ENCODE results near the gene ACBD6.
"Not testable (repeated sequence)": the region's sequence is repeated elsewhere in the genome, so short reads cannot be mapped to it uniquely, and the experiment has no call there.

Gene ACBD6

GRCh38 chr1:180412583-180412982 lies 89.8 kb downstream of the ACBD6 start:
- DNase-seq, result no peak

DNA sequence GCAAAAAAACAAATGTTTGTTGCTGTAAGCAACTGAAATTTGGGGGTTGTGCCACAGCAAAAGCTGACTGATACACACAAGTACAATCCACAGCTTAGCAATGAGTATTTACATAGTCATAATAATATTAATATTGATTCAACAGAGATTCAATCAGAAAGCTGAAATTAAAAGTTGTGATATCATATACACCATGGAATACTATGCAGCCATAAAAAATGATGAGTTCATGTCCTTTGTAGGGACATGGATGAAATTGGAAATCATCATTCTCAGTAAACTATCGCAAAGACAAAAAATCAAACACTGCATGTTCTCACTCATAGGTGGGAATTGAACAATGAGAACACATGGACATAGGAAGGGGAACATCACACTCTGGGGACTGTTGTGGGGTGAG lies 94.2 kb downstream of the ACBD6 start:
- DNase-seq, result not testable (repeated sequence)

GRCh38 chr1:180407051-180407450 lies 95.3 kb downstream of the ACBD6 start:
- DNase-seq, result no peak

DNA sequence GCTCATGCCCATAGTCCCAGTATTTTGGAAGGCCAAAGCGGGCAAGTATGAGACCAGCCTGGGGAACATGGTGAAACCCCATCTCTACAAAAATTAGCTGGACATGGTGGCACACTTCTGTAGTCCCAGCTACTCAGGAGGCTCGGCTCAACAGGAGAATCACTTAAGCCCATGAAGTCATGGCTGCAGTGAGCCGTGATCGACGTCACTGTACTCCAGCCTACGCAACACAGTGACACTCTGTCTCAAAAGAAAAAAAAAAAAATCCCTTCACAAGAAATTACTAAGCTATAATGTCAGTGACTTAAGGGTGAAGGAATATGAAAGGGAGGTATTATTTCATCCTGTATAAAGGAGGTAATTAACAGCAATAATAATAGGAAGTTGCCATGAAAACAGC lies 99.8 kb downstream of the ACBD6 start:
- no peak for DNase-seq

DNA sequence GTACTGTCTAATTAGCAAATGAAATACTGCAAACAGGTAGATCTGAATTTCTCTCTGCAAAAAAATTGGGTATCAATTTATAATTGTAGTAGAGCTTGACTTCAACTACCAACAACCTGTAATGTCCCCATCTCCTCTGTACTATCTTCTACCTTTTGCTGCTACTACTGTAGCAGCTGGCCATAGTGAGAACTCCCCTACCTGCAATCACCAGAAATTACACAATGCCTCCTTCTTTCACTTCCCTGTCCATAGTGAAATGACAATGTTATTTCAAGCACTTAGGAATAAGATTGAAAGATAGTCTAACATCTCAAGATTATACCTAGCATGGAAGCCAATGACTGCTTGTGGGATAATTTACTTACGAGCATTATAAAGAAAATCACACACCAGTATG lies 100.4 kb downstream of the ACBD6 start:
- no peak for DNase-seq

DNA sequence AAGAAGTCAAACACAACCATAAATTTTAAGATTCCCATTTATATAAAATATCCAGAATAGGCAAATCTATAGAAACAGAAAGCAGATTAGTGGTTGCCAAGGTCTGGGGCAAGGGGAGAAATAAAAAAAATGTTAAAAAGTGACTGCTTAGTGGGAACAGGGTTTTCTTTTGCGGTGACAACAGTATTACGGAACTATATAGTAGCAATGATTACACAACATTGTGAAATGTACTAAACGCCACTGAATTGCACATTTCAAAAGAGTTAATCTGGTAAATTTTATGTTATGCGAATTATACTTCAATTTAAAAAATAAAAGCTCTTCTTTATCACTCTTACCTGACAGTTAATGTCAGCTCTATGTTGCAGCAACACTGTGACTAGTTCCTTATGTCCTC lies 105.2 kb downstream of the ACBD6 start:
- DNase-seq, result no peak

DNA sequence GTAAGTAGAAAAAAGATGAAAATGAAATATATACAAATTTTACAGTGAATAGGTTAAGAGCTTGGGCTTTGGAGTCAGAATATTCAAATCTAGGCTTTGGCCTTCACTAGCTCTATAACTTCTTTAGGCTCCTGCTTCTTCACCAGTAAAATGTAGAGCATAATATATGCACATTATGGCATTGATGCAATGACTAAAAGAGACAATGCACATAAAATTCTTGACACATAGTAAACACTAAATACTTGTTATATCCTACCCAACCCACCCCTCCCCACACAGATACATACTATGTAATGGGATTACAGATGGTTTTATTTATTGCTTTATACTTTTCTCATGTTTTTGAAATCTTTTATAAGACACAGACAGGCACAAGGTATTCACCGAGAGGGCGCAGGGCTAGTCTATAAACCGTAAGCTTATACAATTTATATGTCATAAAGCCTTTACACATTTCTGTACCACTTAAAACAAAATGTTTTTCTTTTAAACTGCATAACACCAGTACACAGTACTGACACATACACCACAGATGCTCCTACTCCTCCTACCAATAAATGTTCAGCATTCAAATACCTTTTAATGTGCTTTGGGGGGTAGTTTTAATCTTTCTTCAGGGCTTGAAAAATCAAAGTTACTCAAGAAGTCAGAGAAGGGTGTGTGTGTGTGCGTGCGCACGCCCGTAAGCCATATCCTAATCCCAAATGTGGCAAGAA lies 109.8 kb downstream of the ACBD6 start:
- no peak for DNase-seq

DNA sequence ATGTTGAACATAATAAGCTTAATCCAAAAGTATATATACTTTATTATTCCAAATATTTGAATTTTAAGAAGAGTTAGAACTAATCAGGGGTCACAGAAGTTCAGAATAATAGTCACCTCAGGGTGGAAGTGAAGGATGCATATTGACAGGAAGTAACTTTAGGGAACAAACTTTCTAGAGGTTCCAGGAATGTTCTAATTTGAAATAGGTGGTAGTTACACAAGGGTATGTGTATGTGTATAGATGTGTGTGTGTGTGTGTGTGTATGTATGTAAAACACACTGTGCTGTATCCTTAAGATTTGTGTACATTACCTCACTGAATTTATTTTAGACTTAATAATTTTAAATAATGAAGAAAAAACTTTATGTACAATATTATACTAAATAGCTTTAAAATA lies 110.4 kb downstream of the ACBD6 start:
- no peak for DNase-seq

DNA sequence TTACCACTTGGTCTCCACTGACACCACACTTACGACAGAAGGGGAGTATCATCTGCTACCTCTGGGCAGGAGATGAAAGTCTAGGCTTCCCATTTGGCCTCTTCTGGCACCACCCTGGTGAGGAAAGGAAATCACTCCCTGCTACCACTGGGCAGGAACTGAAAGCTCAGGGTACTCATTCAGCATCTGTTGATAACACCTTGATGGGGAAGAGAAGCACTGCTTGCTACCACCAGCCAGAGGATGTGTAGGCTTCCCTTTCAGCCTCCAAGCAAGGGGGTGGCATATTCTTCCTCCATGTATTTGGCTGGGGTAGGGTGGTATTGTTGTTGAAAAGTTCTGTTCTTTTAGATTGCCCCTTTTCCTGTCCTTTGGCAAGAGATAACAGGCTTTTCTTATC lies 115.0 kb downstream of the ACBD6 start:
- no peak for DNase-seq

- DNase-seq, result no peak
These were observed 115.5 kb downstream of the ACBD6 start for GRCh38 chr1:180386745-180387367.

DNA sequence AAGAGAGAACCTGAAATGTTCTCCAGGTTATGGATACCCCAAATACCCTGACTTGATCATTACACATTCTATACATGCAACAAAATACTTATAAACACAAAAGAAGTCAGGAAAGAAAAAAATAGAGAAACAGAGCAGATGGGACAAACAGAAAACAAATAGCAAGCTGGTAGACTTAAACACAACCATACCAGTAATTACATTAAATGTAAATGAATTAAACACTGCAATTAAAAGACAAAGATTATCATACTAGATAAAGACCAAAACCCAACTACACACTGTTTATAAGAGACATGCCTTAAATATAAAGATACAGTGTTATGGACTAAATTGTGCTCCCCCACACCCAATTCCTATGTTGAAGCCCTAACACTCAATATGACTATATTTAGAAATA lies 117.2 kb downstream of the ACBD6 start:
- DNase-seq, result no peak

DNA sequence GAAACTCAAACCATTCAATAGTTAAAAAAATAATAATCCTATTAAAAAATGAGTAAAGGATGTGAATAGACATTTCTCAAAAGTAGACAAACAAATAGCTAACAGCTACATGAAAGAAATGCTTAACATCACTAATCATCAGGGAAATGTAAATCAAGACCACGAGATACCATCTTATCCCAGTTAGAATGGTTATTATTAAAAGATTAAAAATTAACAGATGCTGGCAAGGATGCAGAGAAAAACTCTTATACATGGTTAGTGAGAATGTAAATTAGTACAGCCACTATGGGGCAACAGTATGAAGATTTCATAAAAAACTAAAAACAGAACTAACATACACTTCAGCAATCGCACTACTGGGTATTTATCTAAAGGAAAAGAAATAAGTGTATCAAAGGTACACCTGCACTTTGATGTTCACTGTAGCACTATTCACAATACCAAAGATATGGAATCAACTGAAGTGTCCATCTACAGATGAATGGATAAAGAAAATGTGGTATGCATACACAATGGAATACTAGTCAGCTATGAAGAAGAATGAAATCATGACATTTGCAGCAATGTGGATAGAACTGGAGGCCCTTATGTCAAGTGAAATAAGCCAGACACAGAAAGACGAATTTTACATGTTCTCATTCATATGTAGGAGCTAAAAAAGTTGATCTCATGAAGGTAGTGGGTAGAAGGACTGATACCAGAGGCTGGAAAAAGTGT lies 117.9 kb downstream of the ACBD6 start:
- DNase-seq, result no peak

DNA sequence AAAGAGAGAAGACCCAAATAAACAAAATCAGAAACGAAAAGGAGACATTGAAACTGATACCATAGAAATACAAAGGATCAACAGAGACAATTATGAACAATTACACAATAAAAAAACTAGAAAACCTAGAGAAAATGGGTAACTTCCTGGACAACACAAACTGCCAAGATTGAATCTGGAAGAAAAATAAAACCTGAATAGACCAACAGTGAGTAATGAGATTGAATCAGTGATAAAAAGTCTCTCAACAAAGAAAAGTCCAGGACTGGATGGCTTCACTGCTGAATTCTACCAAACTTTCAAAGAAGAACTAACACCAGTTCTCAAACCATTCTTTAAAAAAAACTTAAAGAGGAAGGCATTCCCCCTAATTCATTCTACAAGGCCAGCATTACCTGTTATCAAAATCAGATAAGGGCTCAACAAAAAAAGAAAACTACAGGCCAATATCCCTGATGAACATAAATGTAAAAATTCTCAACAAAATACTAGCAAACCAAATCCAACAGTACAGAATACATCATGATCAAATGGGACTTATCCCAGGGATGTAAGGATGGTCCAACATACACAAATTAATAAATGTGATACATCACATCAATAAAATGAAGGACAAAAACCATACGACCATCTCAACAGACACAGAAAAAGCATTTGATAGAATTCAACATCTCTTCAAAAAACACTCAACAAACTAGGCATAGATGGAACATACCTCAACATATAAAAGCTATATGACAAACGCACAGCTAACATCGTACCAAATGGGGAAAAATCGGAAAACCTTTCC lies 119.9 kb downstream of the ACBD6 start:
- DNase-seq, result no peak

DNA sequence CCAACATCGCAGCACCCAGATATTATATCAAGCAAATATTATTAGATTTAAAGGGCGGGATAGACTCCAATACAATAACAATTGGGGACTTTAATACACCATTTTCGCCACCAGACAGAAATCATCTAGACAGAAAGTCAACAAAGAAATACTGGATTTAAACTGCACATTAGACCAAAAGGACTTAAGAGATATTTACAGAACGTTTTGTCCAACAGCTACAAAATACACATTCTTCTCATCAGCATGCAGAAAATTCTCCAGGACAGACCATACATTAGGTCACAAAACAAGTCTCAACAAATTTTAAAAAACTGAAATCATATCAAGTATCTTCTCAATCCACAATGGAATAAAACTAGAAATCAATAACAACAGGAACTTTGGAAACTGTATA lies 121.2 kb downstream of the ACBD6 start:
- DNase-seq, result no peak

DNA sequence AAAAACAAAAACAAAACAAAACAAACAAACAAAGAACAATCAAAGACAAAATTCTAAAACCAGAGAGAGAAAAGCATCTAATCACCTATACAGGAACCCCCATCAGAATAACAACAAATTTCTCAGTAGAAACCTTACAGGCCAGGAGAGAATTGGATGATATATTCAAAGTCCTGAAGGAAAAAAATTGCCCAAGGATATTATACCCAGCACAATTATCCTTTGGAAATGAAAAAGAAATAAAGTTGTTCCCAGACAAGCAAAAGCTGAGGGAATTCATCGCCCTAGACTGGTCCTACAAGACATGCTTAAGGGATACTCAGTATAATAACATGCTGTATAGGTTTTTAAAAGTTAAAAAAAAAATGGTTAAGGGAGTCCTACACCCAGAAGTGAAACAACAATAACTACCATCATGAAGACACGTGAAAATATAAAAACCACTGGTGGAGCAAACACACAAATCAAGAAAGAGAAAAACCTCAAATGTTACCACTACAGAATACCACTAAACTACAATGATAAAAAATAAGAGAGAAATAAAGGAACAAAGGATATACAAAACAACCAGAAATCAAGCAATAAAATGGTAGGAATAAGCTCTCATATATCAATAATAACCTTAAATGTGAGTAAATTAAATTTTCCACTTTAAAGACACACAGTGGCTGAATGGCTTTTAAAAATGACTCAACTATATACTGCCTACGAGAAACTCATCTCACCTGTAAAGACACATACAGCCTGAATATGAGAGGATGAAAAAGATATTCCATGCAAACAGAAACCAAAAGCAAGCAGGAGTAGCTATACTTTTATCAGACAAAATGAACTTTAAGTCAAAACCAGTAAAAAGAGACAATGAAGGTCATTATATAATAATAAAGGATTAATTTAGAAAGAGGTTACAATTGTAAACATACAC lies 121.9 kb downstream of the ACBD6 start:
- no peak for DNase-seq

GRCh38 chr1:180376800-180377199 lies 125.6 kb downstream of the ACBD6 start:
- DNase-seq, result no peak

DNA sequence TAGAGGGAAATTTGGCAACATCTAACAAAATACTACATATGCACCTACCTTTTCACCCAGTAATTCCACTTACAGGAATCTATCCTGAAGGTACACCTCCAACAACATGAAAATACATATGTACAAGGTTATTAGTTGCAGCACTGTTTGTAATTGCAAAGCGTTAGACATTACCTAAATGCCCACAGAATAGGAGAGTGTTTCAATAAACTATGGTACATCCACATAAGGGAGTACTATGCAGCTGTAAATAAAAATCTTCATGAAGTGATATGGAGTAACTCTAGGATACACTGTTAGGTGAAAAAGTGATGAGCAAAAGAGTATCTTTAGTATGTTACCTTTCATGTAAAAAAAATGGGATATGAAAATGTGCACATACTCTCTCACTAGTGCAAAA lies 126.1 kb downstream of the ACBD6 start:
- DNase-seq, result no peak

- no peak for DNase-seq
These were observed 129.6 kb downstream of the ACBD6 start for GRCh38 chr1:180372728-180373127.

GRCh38 chr1:180370597-180370996 lies 131.8 kb downstream of the ACBD6 start:
- no peak for DNase-seq

DNA sequence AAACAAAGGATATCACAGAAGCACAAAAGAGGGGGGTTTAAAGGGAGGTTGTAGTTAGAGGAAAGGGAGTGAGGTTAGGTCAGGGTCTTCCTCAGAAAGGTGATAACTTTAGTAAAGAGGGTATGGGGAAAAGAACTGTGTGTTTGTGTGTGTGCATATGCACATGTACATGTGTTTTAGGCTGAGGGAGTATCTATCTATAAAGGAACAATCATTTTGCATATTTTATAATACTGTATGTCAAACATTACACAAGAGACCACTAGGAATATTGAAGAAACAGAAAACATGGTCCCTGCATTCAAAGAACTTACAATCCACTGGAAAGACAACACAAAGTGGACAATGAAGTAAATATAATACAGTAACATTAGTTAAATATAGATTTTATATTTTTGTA lies 132.2 kb downstream of the ACBD6 start:
- DNase-seq, result no peak

DNA sequence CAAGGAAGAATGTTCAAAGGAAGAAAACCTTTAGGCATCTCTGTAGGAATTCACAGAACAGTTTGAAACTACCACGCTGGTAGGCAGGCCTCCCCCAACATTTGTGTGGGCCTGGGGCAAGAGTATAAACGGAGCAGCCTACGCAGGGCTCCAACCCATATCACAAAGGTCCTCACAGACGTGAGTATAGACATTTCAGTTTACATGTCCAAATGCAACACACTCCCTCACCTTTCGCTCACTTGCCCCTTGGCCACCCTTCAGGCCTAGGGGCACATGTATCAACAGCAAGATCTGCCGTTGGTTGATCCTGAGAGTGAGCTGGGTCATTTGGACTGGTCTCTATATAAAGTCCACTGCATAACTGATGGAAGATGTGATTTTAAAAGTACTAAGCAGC lies 133.3 kb downstream of the ACBD6 start:
- no peak for DNase-seq

DNA sequence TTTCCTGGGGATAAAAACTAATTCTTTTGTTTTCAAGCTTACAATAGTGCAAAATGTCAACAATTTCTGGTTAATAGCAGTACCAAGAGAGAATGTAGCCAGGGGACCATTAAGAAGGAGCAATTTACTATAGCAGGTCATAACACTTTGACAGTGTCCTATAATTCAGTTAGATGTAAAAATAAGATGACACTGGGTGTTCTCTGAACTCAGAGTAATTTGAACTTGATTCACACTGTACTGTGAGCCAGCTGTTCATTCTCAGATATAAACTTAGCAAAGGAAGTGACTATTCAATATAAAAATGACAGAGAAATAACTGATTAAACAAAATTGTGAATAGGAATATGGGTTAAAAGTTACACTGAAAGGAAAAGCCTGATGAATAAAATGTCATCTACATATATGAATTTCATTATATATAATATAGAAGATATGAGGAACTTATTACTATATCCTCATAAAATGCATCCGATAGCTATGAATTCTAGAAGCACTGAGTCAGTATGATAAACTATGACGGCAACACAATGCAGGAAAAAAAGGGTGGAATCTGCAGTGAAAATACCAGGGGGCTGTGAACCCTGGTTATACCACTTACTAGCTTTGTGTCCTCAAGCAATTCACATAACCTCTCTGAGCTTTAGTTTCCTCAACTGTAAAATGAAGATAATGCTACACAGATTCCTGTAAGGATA lies 135.9 kb downstream of the ACBD6 start:
- no peak for DNase-seq
